Endometrial microvascular endothelial cells (primary cell): ENCODE results near the gene FRMD4A. TPM values are rescaled to one million over a fixed set of nuclear protein-coding genes. Genes with fewer than 3 reads are reported as not detected.

Experiments
- in situ Hi-C: cut with HindIII; loops from 2 replicates; pipeline ENCODE4 v1.10.0; 2017; ENCODE audit warnings: low sequenced_read_pairs, low pct_unique_long_range_greater_than_20kb; ENCODE audit errors: inconsistent ontology term
- total RNA-seq: library from RNA; depleted of rRNA; stranded (reverse); fragments of >200 nt; gene quantifications from one replicate; pipeline ENCODE4 v1.2.3, GENCODE V29; 2015; ENCODE audit errors: inconsistent ontology term

The FRMD4A gene
- total RNA-seq, 1 donor from 2014 or later, result 62.2 TPM

GRCh38 chr10:13989616-13990015, 341.1 kb downstream of the FRMD4A start:
- in situ Hi-C loops, result no loop called here

- in situ Hi-C loops, result no loop called here
Observed at GRCh38 chr10:13987446-13987845, 343.3 kb downstream of the FRMD4A start.

GRCh38 chr10:13984647-13985155, 346.0 kb downstream of the FRMD4A start:
- in situ Hi-C loops, result no loop called here

- in situ Hi-C loops, result no loop called here
Observed at GRCh38 chr10:13983035-13983434, 347.7 kb downstream of the FRMD4A start.

GRCh38 chr10:13978533-13979115, 352.1 kb downstream of the FRMD4A start:
- in situ Hi-C loops, result no loop called here

- in situ Hi-C loops, result no loop called here
Observed at GRCh38 chr10:13977861-13978532, 352.7 kb downstream of the FRMD4A start.

GRCh38 chr10:13973742-13974141, 357.0 kb downstream of the FRMD4A start:
- in situ Hi-C loops, result no loop called here

- in situ Hi-C loops, result no loop called here
Observed at GRCh38 chr10:13972609-13973008, 358.1 kb downstream of the FRMD4A start.

- in situ Hi-C loops, result no loop called here
Observed at GRCh38 chr10:13971601-13972475, 358.9 kb downstream of the FRMD4A start.

- in situ Hi-C loops, result no loop called here
Observed at GRCh38 chr10:13970957-13971353, 359.8 kb downstream of the FRMD4A start.

- in situ Hi-C loops, result no loop called here
Observed at GRCh38 chr10:13970236-13970956, 360.3 kb downstream of the FRMD4A start.

GRCh38 chr10:13969792-13970140, 361.0 kb downstream of the FRMD4A start:
- in situ Hi-C loops, result no loop called here

GRCh38 chr10:13969118-13969791, 361.5 kb downstream of the FRMD4A start:
- in situ Hi-C loops, result no loop called here

- in situ Hi-C loops, result no loop called here
Observed at GRCh38 chr10:13961853-13962252, 368.9 kb downstream of the FRMD4A start.

GRCh38 chr10:13961097-13961496, 369.6 kb downstream of the FRMD4A start:
- in situ Hi-C loops, result no loop called here

GRCh38 chr10:13960603-13961002, 370.1 kb downstream of the FRMD4A start:
- in situ Hi-C loops, result no loop called here

GRCh38 chr10:13959443-13960359, 371.0 kb downstream of the FRMD4A start:
- in situ Hi-C loops, result no loop called here

- in situ Hi-C loops, result no loop called here
Observed at GRCh38 chr10:13957856-13958255, 372.9 kb downstream of the FRMD4A start.
